ENCODE results near the gene AKAP8L.
"Not testable (repeated sequence)": the region's sequence is repeated elsewhere in the genome, so short reads cannot be mapped to it uniquely, and the experiment has no call there.

Gene AKAP8L

DNA sequence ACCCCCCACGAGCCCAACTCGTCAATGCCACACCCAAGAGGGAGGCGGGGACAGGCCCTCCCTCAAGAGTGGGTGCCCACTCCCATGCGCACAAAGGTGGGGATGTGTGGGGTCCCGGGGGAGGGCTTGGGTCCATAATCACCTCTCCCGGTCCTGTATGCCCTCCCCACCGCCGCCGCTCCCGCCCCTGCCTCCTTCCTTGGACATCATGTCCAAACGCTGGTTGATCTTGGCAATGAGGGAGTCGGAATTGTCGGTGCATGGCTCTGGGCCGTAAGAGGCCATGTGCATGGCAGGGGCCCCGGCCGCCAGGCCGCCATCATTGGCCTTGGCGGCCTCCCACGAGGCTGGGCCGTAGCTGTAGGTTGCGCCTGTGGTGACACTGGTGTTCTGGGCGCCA is 45.1 kb downstream of the AKAP8L start:
- H3K27me3 ChIP-seq (ENCODE audit: insufficient read depth, low read length) = no peaks in the 10 kb centered on the region
- H3K36me3 ChIP-seq (ENCODE audit: insufficient read depth, low read length) = peaks cover 51% of the 10 kb centered on the region
- no peak overlapping the region for H3K27ac ChIP-seq (ENCODE audit: low read depth, low read length)
- H3K4me3 ChIP-seq (ENCODE audit: low read length) = no peak overlapping the region
- H3K4me1 ChIP-seq (ENCODE audit: insufficient read depth, low read length) = no peaks in the 10 kb centered on the region
- H3K9me3 ChIP-seq (ENCODE audit: insufficient read depth, low read depth, low read length) = no peaks in the 10 kb centered on the region
- 96% methylated on average over 22 of the region's 22 CpGs for WGBS
- no peak overlapping the region for H3K9ac ChIP-seq (ENCODE audit: low read depth, low read length)

DNA sequence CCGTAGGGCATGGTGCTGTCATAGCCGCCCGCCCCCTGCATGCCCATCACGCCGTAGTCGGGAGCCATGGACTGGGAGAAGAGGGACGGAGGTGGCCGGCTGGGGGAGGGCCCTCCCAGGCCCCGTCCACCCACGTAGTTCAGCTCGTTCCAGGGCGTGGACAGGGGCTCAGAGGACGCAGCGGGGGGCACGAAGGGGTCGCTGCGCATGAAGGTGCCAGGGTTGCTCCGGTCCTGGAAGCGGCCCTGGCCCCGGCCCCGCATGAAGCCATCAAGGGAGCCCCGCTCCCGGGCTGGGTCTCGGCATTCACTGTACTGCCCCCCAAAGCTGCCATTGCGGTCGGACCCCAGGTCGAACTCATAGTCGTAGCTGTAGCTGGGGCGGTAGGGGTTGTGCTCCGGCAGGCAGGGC is 45.9 kb downstream of the AKAP8L start:
- H3K27ac ChIP-seq (ENCODE audit: low read depth, low read length) = no peak overlapping the region
- 96% methylated on average over 30 of the region's 30 CpGs for WGBS
- H3K9ac ChIP-seq (ENCODE audit: low read depth, low read length) = no peak overlapping the region
- H3K9me3 ChIP-seq (ENCODE audit: insufficient read depth, low read depth, low read length) = no peaks in the 10 kb centered on the region
- no peak overlapping the region for H3K4me3 ChIP-seq (ENCODE audit: low read length)
- no peaks in the 10 kb centered on the region for H3K27me3 ChIP-seq (ENCODE audit: insufficient read depth, low read length)
- H3K36me3 ChIP-seq (ENCODE audit: insufficient read depth, low read length) = peaks cover 59% of the 10 kb centered on the region
- H3K4me1 ChIP-seq (ENCODE audit: insufficient read depth, low read length) = no peaks in the 10 kb centered on the region

DNA sequence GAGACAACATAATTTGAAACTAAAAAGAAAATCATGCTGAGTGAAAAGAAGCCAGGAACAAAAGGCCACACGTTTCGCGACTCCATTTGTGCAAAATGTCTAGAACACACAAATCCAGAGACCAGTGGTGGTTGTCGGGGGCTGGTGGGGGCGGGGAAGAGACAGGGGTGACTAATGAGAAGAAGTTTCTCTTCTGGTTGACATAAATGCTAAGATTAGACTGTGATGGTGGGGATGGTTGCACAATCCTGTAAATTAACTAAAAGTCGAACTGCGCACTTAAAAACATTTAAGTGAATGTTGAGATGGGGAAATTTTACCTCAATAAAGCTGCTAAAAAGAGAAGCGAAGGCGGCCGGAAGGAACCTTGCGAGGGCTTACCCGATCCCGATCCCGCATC is 46.3 kb downstream of the AKAP8L start:
- H3K4me1 ChIP-seq (ENCODE audit: insufficient read depth, low read length) = no peaks in the 10 kb centered on the region
- H3K36me3 ChIP-seq (ENCODE audit: insufficient read depth, low read length) = peaks cover 63% of the 10 kb centered on the region
- WGBS = 96% methylated on average over 14 of the region's 14 CpGs
- H3K9me3 ChIP-seq (ENCODE audit: insufficient read depth, low read depth, low read length) = no peaks in the 10 kb centered on the region
- no peak overlapping the region for H3K27ac ChIP-seq (ENCODE audit: low read depth, low read length)
- no peak overlapping the region for H3K4me3 ChIP-seq (ENCODE audit: low read length)
- no peaks in the 10 kb centered on the region for H3K27me3 ChIP-seq (ENCODE audit: insufficient read depth, low read length)
- H3K9ac ChIP-seq (ENCODE audit: low read depth, low read length) = no peak overlapping the region

DNA sequence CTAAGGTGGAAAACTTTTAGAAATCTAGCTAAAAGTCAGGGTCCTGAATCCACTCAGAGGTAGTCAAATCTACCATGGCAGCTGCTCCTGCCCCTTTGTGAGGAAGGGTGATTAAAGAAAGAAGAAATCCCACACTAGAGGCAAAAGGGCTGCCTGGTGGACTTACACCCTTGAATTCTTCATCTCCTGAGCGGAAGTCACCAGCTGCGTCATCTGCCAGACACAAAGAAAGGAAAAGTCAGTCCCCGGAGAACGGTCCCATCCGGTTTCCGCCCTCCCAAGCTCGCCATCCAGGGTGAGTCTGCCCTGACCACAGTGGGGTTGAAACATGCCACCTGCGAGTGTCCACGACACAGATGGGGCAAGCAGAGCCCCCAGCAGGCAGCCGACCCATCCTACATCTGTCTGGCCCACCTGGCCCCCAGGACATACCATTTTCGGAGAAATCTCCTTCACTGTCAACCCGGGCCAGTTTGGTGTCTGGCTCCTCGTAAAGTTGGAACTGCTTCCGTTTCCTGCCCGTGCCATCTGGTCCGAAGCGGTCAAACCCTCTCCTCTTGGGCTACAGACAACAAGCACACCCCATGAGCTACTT is 46.9 kb downstream of the AKAP8L start:
- Histone ChIP-seq H3K9me3 (ENCODE audit: insufficient read depth, low read depth, low read length) (no peaks in the 10 kb centered on the region), H3K27me3 (ENCODE audit: insufficient read depth, low read length) (no peaks in the 10 kb centered on the region), H3K36me3 (ENCODE audit: insufficient read depth, low read length) (peaks cover 68% of the 10 kb centered on the region), H3K27ac (ENCODE audit: low read depth, low read length) (no peak overlapping the region), H3K4me1 (ENCODE audit: insufficient read depth, low read length) (no peaks in the 10 kb centered on the region), H3K9ac (ENCODE audit: low read depth, low read length) (no peak overlapping the region), H3K4me3 (ENCODE audit: low read length) (no peak overlapping the region)
- WGBS = 96% methylated on average over 17 of the region's 17 CpGs

DNA sequence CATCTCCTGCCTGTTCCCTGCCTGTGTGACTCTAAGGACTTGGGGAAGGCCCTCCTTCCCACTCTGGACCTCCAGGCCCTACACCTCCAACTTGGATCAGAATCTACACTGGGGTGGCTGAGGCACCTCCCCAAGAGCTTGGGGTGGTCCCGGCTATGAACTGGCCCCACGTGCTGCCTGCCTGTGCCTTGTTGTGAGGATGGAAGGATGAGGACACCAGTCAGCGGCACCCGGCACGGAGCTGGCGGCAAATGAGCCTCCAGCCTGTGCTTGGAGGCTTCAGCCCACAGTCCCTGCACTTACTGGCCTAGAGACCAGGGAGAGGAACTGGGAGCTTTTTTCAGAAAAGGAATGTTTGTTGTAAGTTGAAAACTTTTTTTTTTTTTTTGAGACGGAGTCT is 47.7 kb downstream of the AKAP8L start:
- 95% methylated on average over 7 of the region's 7 CpGs for WGBS
- no peak overlapping the region for H3K4me3 ChIP-seq (ENCODE audit: low read length)
- H3K9me3 ChIP-seq (ENCODE audit: insufficient read depth, low read depth, low read length) = no peaks in the 10 kb centered on the region
- no peak overlapping the region for H3K27ac ChIP-seq (ENCODE audit: low read depth, low read length)
- no peaks in the 10 kb centered on the region for H3K27me3 ChIP-seq (ENCODE audit: insufficient read depth, low read length)
- H3K36me3 ChIP-seq (ENCODE audit: insufficient read depth, low read length) = peaks cover 72% of the 10 kb centered on the region
- no peak overlapping the region for H3K9ac ChIP-seq (ENCODE audit: low read depth, low read length)
- no peaks in the 10 kb centered on the region for H3K4me1 ChIP-seq (ENCODE audit: insufficient read depth, low read length)

DNA sequence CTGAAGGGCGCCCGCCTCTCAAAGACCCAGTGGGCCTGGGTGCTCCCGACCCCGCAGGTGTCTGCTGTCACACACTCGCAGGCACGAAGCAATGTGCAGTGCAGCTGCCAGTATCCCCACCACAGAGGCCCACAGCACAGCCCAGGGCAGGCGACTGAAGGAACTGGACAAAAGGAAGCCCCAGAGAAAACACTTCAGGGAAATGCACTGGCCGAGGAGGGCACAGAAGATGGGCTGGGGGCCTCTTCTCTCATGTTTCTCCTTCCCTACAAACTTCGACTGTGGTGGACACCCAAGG is 49.2 kb downstream of the AKAP8L start:
- WGBS = 96% methylated on average over 9 of the region's 9 CpGs
- no peak overlapping the region for H3K4me3 ChIP-seq (ENCODE audit: low read length)
- no peaks in the 10 kb centered on the region for H3K9me3 ChIP-seq (ENCODE audit: insufficient read depth, low read depth, low read length)
- H3K27me3 ChIP-seq (ENCODE audit: insufficient read depth, low read length) = no peaks in the 10 kb centered on the region
- no peaks in the 10 kb centered on the region for H3K4me1 ChIP-seq (ENCODE audit: insufficient read depth, low read length)
- no peak overlapping the region for H3K27ac ChIP-seq (ENCODE audit: low read depth, low read length)
- H3K36me3 ChIP-seq (ENCODE audit: insufficient read depth, low read length) = peaks cover 85% of the 10 kb centered on the region
- H3K9ac ChIP-seq (ENCODE audit: low read depth, low read length) = no peak overlapping the region

DNA sequence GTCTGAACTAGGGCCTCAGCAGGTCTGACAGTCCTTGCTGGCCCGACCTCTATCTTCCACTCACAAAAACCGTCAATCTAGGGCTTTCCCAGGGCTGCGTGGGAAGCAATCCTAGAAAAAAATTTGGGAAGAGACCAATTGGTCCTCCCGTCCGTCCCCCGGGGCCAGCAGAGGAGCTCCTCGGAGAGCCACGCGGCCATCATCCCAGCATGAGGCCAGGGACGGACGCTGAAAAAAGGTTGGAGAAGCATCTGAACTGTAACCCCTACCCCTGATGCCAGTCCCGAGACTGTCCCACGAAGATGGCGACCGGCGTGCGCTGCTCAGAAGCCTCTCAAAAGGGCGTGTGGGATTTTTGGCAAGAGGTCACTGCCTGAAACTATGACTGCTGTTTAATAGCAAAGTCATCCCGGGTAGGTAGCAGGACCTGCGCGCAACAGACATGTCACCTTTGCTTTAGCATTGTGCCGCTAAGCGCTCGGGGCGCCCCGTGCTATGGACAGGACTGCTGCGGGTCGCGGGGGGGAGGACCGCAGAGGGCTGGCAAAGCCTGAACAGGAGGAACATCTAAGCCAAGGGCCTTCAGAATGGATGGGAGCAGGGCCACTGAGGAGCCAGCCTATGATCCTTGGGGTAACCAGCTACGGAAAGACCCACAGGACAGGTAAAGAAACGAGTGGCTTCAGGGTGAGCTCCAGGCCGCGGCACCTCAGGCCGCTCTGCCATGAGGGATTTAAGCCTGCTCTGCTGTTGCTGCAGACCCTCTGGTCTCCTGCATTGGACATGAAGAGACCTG is 49.8 kb downstream of the AKAP8L start:
- Histone ChIP-seq H3K27ac (ENCODE audit: low read depth, low read length) (no peak overlapping the region), H3K9ac (ENCODE audit: low read depth, low read length) (no peak overlapping the region), H3K27me3 (ENCODE audit: insufficient read depth, low read length) (no peaks in the 10 kb centered on the region), H3K9me3 (ENCODE audit: insufficient read depth, low read depth, low read length) (no peaks in the 10 kb centered on the region), H3K4me3 (ENCODE audit: low read length) (no peak overlapping the region), H3K4me1 (ENCODE audit: insufficient read depth, low read length) (no peaks in the 10 kb centered on the region), H3K36me3 (ENCODE audit: insufficient read depth, low read length) (peaks cover 86% of the 10 kb centered on the region)
- 97% methylated on average over 35 of the region's 35 CpGs for WGBS

DNA sequence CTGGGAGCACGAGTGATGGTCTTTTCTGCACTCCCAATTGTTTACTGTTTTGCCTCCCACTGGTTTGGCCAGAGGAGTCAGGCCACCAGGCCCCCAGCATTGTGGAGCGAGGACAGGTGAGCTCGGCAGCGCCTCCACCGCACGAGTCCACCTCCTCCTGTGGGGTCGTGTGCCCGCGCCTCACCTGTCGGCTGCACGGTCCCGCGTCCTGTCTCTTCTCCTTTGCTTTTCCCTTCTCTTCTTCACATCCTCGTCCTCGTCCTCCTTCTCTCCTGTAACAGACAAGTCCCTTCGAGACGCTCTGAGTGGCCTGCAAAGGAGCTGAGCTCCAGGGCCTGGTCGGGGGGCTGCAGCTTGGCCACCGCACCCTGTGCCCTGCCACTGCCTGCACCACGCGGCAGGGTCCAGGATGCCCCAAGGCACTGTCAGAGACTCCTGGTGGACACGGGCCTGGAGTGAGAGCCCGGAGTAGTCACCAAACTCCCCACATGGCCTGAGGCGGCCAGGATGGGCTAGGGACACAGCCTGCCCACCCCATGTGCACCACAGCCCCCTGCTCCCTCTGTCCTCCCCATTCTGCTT is 50.6 kb downstream of the AKAP8L start:
- Histone ChIP-seq H3K36me3 (ENCODE audit: insufficient read depth, low read length) (peaks cover 82% of the 10 kb centered on the region), H3K4me1 (ENCODE audit: insufficient read depth, low read length) (no peaks in the 10 kb centered on the region), H3K9ac (ENCODE audit: low read depth, low read length) (no peak overlapping the region), H3K27ac (ENCODE audit: low read depth, low read length) (no peak overlapping the region), H3K27me3 (ENCODE audit: insufficient read depth, low read length) (no peaks in the 10 kb centered on the region), H3K9me3 (ENCODE audit: insufficient read depth, low read depth, low read length) (no peaks in the 10 kb centered on the region), H3K4me3 (ENCODE audit: low read length) (no peak overlapping the region)
- WGBS = 94% methylated on average over 24 of the region's 24 CpGs

DNA sequence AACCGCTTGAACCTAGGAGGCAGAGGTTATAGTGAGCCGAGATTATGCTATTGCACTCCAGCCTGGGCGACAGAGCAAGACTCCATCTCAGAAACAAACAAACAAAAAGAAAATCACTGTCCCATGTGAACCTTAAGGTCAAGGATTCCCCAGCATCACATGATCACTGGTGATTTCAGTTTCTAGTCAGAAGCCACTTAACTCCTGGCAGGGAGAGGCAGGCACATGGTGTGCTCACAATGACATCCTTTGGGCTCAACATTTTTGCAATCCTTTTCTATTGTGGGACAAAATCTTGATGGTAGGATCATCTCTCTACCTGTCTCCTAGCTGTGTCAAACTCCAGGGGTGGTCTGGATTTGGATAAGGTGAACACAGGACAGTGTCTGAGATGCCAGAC is 51.3 kb downstream of the AKAP8L start:
- Histone ChIP-seq H3K4me3 (ENCODE audit: low read length) (no peak overlapping the region), H3K36me3 (ENCODE audit: insufficient read depth, low read length) (peaks cover 77% of the 10 kb centered on the region), H3K9me3 (ENCODE audit: insufficient read depth, low read depth, low read length) (no peaks in the 10 kb centered on the region), H3K27me3 (ENCODE audit: insufficient read depth, low read length) (no peaks in the 10 kb centered on the region), H3K9ac (ENCODE audit: low read depth, low read length) (no peak overlapping the region), H3K4me1 (ENCODE audit: insufficient read depth, low read length) (no peaks in the 10 kb centered on the region), H3K27ac (ENCODE audit: low read depth, low read length) (no peak overlapping the region)
- 97% methylated on average over 3 of the region's 3 CpGs for WGBS

DNA sequence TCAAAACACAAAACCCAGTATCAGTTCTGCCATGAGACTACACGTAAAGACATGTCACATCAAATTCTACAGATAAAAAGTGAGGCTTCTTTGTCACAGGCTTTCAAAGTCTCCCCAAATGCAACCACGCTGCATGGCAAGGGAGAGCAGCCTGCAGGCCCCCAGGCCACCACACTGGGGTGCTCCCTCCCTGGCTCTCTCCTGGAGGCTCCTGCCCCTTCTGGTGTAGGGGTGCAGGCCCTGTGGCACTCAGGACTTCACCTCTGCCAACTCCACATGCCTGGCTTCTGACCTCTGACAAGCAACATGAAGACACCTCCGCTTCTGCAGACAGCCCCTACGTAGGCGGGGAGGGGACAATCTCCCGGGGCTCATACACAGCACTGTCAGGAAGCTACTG is 53.5 kb downstream of the AKAP8L start:
- H3K36me3 ChIP-seq (ENCODE audit: insufficient read depth, low read length) = peaks cover 74% of the 10 kb centered on the region
- no peaks in the 10 kb centered on the region for H3K4me1 ChIP-seq (ENCODE audit: insufficient read depth, low read length)

DNA sequence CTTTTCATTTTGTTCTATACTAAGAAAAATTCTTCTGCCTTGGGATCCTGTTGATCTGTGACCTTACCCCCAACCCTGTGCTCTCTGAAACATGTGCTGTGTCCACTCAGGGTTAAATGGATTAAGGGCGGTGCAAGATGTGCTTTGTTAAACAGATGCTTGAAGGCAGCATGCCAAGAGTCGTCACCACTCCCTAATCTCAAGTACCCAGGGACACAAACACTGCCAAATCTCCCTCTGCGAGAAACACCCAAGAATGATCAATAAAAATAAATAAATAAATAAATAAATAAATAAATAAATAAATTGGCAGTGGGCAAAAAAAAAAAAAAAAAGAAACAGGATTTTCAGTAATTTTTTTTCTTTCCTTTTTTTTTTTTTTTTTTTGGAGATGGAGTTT is 55.0 kb downstream of the AKAP8L start:
- H3K4me3 ChIP-seq (ENCODE audit: low read length); H3K27ac ChIP-seq (ENCODE audit: low read depth, low read length); H3K9ac ChIP-seq (ENCODE audit: low read depth, low read length); H3K27me3 ChIP-seq (ENCODE audit: insufficient read depth, low read length); H3K4me1 ChIP-seq (ENCODE audit: insufficient read depth, low read length); H3K9me3 ChIP-seq (ENCODE audit: insufficient read depth, low read depth, low read length): not testable (repeated sequence)
- whole genome bisulfite sequencing = 88% methylated on average over 2 of the region's 3 CpGs
- H3K36me3 ChIP-seq (ENCODE audit: insufficient read depth, low read length) = peaks cover 73% of the 10 kb centered on the region

More for the DNA sequence above, 53.5 kb downstream of the AKAP8L start:
- no peak overlapping the region for H3K9ac ChIP-seq (ENCODE audit: low read depth, low read length)
- no peaks in the 10 kb centered on the region for H3K9me3 ChIP-seq (ENCODE audit: insufficient read depth, low read depth, low read length)
- H3K27ac ChIP-seq (ENCODE audit: low read depth, low read length) = no peak overlapping the region
- no peak overlapping the region for H3K4me3 ChIP-seq (ENCODE audit: low read length)
- 95% methylated on average over 6 of the region's 6 CpGs for WGBS
- no peaks in the 10 kb centered on the region for H3K27me3 ChIP-seq (ENCODE audit: insufficient read depth, low read length)
